H1 (cell line): ENCODE data around the gene TLK2. TPM values are rescaled to one million over a fixed set of nuclear protein-coding genes. Genes with fewer than 3 reads are reported as not detected.

ENCODE experiments used
- CTCF ChIA-PET: fragments of 300-600 bp; sonication (Branson Sonifier 250); formaldehyde crosslinking; loops from one replicate; lab custom pipeline; 2021; ENCODE audit not compliant: partially characterized antibody; lab: Charles Lee
- POLR2A ChIA-PET: fragments of 300-600 bp; sonication (Branson Sonifier 250); formaldehyde crosslinking; loops from one replicate; lab custom pipeline; 2021; ENCODE audit warnings: inconsistent platforms; ENCODE audit not compliant: partially characterized antibody; lab: Charles Lee
- DNase-seq, 2 experiments: peaks; one replicate each; pipeline versions ENCODE4 v3.0.0 to v3.0.0-alpha.2; 2010 to 2022; ENCODE audit warnings: low spot score in 2 of 2, low read depth in 1 of 2, mixed read lengths in 1 of 2
- FAIRE-seq: peaks from 2 replicates; lab custom pipeline; 2011; peaks lifted over from hg19 to GRCh38; lab: Jason Lieb, UNC
- H2AFZ ChIP-seq: 2 replicates; pipeline ENCODE4 v1.8.1; 2012; ENCODE audit warnings: low read length, inconsistent platforms
- H2AK5ac ChIP-seq: 2 replicates; pipeline ENCODE4 v1.6.1; 2013; ENCODE audit warnings: low read depth, low read length
- H2BK120ac ChIP-seq: replicated peaks from 2 replicates; pipeline ENCODE3; 2013; ENCODE audit warnings: low read depth, low read length, inconsistent platforms
- H2BK12ac ChIP-seq: 2 replicates; pipeline ENCODE4 v1.6.1; 2013; ENCODE audit warnings: low read depth, low read length
- H2BK15ac ChIP-seq: 2 replicates; pipeline ENCODE4 v1.6.1; 2013; ENCODE audit warnings: low read length
- H2BK20ac ChIP-seq: 2 replicates; pipeline ENCODE4 v1.6.1; 2013; ENCODE audit warnings: low read length
- H2BK5ac ChIP-seq: 2 replicates; pipeline ENCODE4 v1.6.1; 2013; ENCODE audit warnings: low read depth, low read length
- H3K14ac ChIP-seq: 2 replicates; pipeline ENCODE4 v1.6.1; 2013; ENCODE audit warnings: inconsistent platforms; ENCODE audit not compliant: insufficient read length
- H3K18ac ChIP-seq: 2 replicates; pipeline ENCODE4 v1.6.1; 2013; ENCODE audit warnings: low read length; ENCODE audit errors: extremely low read depth
- H3K23ac ChIP-seq: 2 replicates; pipeline ENCODE4 v1.6.1; 2013; ENCODE audit warnings: inconsistent platforms; ENCODE audit not compliant: insufficient read length
- H3K23me2 ChIP-seq: 2 replicates; pipeline ENCODE4 v1.6.1; 2013; ENCODE audit warnings: low read depth, low read length
- H3K27ac ChIP-seq: 2 replicates; pipeline ENCODE4 v1.6.1; 2011; ENCODE audit warnings: low read depth, low read length, inconsistent platforms
- H3K27me3 ChIP-seq, 4 experiments: replicated peaks in 1 of 4; 1 replicate in 1 of 4; 2 replicates in 3 of 4; pipeline versions ENCODE4 v1.6.1 to v1.8.1; 2011 to 2013; ENCODE audit warnings: low read length in 3 of 4, mild to moderate bottlenecking in 3 of 4, inconsistent platforms in 2 of 4, mixed read lengths in 2 of 4, moderate library complexity in 1 of 4; ENCODE audit not compliant: control insufficient read depth in 3 of 4, insufficient read depth in 3 of 4; ENCODE audit errors: extremely low read depth in 1 of 4
- H3K36me3 ChIP-seq, 4 experiments: 2 replicates each; pipeline versions ENCODE4 v1.6.1 to v1.8.1; 2011 to 2013; ENCODE audit warnings: mild to moderate bottlenecking in 4 of 4, low read length in 3 of 4, moderate library complexity in 2 of 4, control low read depth in 1 of 4, inconsistent platforms in 1 of 4; ENCODE audit not compliant: insufficient read depth in 4 of 4, control insufficient read depth in 2 of 4
- H3K4ac ChIP-seq: replicated peaks from 2 replicates; pipeline ENCODE3; 2013; ENCODE audit warnings: low read length, low read depth, mixed read lengths, inconsistent platforms; ENCODE audit not compliant: insufficient read length
- H3K4me1 ChIP-seq, 4 experiments: replicated peaks in 1 of 4; 1 replicate in 1 of 4; 2 replicates in 3 of 4; pipeline versions ENCODE4 v1.6.1 to v1.8.1; 2011 to 2013; ENCODE audit warnings: low read length in 3 of 4, inconsistent platforms in 2 of 4, mixed read lengths in 1 of 4; ENCODE audit not compliant: insufficient read depth in 4 of 4, control insufficient read depth in 3 of 4
- H3K4me2 ChIP-seq, 2 experiments: 2 replicates each; pipeline versions ENCODE4 v1.6.1 to v1.8.1; 2011 to 2013; ENCODE audit warnings: low read depth in 2 of 2, low read length in 2 of 2, control low read depth in 1 of 2, inconsistent platforms in 1 of 2, mild to moderate bottlenecking in 1 of 2; ENCODE audit not compliant: insufficient read depth in 1 of 2
- H3K4me3 ChIP-seq, 4 experiments: fragments of 200-600, 300-600 bp in 1 of 4; sonication (generic), shearing (Covaris generic), sonication (Bioruptor Twin) in 1 of 4; 2 replicates each; pipeline versions ENCODE4 v1.5.1 to v1.8.1; 2011 to 2016; ENCODE audit warnings: low read length in 4 of 4, low read depth in 3 of 4, control low read depth in 2 of 4, inconsistent platforms in 2 of 4, mild to moderate bottlenecking in 2 of 4, mixed read lengths in 1 of 4, moderate library complexity in 1 of 4; ENCODE audit not compliant: insufficient read depth in 2 of 4; ENCODE audit errors: extremely low read depth in 1 of 4
- H3K56ac ChIP-seq: replicated peaks from 2 replicates; pipeline ENCODE3; 2013; ENCODE audit warnings: low read depth, mild to moderate bottlenecking, mixed read lengths, low read length, inconsistent platforms; ENCODE audit not compliant: insufficient read length
- H3K79me1 ChIP-seq: 2 replicates; pipeline ENCODE4 v1.6.1; 2013; ENCODE audit warnings: low read depth, low read length, control low read depth
- H3K79me2 ChIP-seq, 2 experiments: 2 replicates each; pipeline versions ENCODE4 v1.6.1 to v1.8.1; 2012 to 2013; ENCODE audit warnings: low read length in 2 of 2, mild to moderate bottlenecking in 2 of 2, inconsistent platforms in 1 of 2; ENCODE audit not compliant: insufficient read depth in 2 of 2, control insufficient read depth in 1 of 2
- H3K9ac ChIP-seq, 4 experiments: replicated peaks in 1 of 4; 1 replicate in 1 of 4; 2 replicates in 3 of 4; pipeline versions ENCODE4 v1.6.1 to v1.8.1; 2011 to 2013; ENCODE audit warnings: low read depth in 3 of 4, low read length in 3 of 4, control low read depth in 2 of 4, mild to moderate bottlenecking in 2 of 4, moderate library complexity in 2 of 4, inconsistent platforms in 1 of 4; ENCODE audit errors: extremely low read depth in 1 of 4
- H3K9me3 ChIP-seq, 2 experiments: 2 replicates each; pipeline versions ENCODE4 v1.6.1 to v1.8.1; 2012 to 2013; ENCODE audit warnings: mild to moderate bottlenecking in 2 of 2, moderate library complexity in 2 of 2, control low read depth in 1 of 2, inconsistent platforms in 1 of 2, low read depth in 1 of 2, low read length in 1 of 2, mixed read lengths in 1 of 2; ENCODE audit not compliant: insufficient read depth in 2 of 2
- H4K20me1 ChIP-seq, 2 experiments: replicated peaks in 1 of 2; 2 replicates each; pipeline versions ENCODE3 to v1.8.1; 2011 to 2013; ENCODE audit warnings: inconsistent platforms in 2 of 2, low read length in 2 of 2, mild to moderate bottlenecking in 1 of 2; ENCODE audit not compliant: insufficient read depth in 2 of 2, control insufficient read depth in 1 of 2
- H4K5ac ChIP-seq: 2 replicates; pipeline ENCODE4 v1.6.1; 2013; ENCODE audit warnings: low read length, low read depth, mixed read lengths, inconsistent platforms; ENCODE audit not compliant: insufficient read length
- H4K8ac ChIP-seq: 2 replicates; pipeline ENCODE4 v1.8.0; 2013; ENCODE audit warnings: mild to moderate bottlenecking, moderate library complexity, low read length, inconsistent platforms; ENCODE audit not compliant: insufficient read depth; ENCODE audit errors: extremely low read depth
- H4K91ac ChIP-seq: replicated peaks from 2 replicates; pipeline ENCODE3; 2013; ENCODE audit warnings: low read length, mixed read lengths, inconsistent platforms; ENCODE audit not compliant: insufficient read length
- EGR1 ChIP-seq: IDR thresholded peaks from 2 replicates; pipeline ENCODE4 v1.6.1; 2011; ENCODE audit warnings: low read depth, low read length, borderline replicate concordance
- EZH2 ChIP-seq: fragments of 200-600 bp; sonication (generic); IDR thresholded peaks from 2 replicates; pipeline ENCODE4 v1.7.1; 2012; ENCODE audit warnings: low read depth, mild to moderate bottlenecking, moderate library complexity, low read length, inconsistent platforms; ENCODE audit not compliant: severe bottlenecking
- GABPA ChIP-seq: IDR thresholded peaks from 2 replicates; pipeline ENCODE4 v1.6.1; 2011; ENCODE audit warnings: mild to moderate bottlenecking, low read length, moderate library complexity, borderline replicate concordance; ENCODE audit not compliant: insufficient read depth
- JUN ChIP-seq: IDR thresholded peaks from 2 replicates; pipeline ENCODE4 v1.6.1; 2011; ENCODE audit warnings: low read depth, mild to moderate bottlenecking, improper control_type of control experiment, low read length
- NANOG ChIP-seq: IDR thresholded peaks from 2 replicates; pipeline ENCODE4 v1.6.1; 2011; ENCODE audit warnings: low read length, low read depth, mild to moderate bottlenecking, inconsistent platforms; ENCODE audit not compliant: insufficient read depth, poor library complexity, severe bottlenecking
- RFX5 ChIP-seq: IDR thresholded peaks from 2 replicates; pipeline ENCODE4 v1.6.1; 2011; ENCODE audit warnings: low read depth, low read length, improper control_type of control experiment, borderline replicate concordance
- RNF2 ChIP-seq: fragments of 200-900, 300-1000 bp; sonication (generic); IDR thresholded peaks from 2 replicates; pipeline ENCODE4 v1.7.1; 2016; ENCODE audit warnings: borderline replicate concordance, low read depth, mild to moderate bottlenecking, antibody characterized with exemption, low read length; ENCODE audit not compliant: poor library complexity, severe bottlenecking; ENCODE audit errors: missing control alignments
- SIN3A ChIP-seq, 2 experiments: IDR thresholded peaks in 1 of 2; conservative IDR thresholded peaks in 1 of 2; 2 replicates each; pipeline ENCODE4 v1.6.1; 2011 to 2012; ENCODE audit warnings: low read length in 2 of 2, improper control_type of control experiment in 1 of 2, low read depth in 1 of 2, mild to moderate bottlenecking in 1 of 2
- WGBS, 2 experiments: shearing (Covaris generic) in 1 of 2; methylation state at CpG; one replicate each; pipeline versions ENCODE4 v1.1.6 to v1.1.7; 2013 to 2015; ENCODE audit warnings: low lambda C conversion rate in 2 of 2, mixed read lengths in 2 of 2, inconsistent platforms in 1 of 2, low coverage in 1 of 2, missing lambda C conversion rate in 1 of 2; ENCODE audit not compliant: insufficient replicate concordance in 2 of 2, insufficient coverage in 1 of 2, insufficient read length in 1 of 2; ENCODE audit errors: extremely low coverage in 1 of 2, missing lambda C conversion rate in 1 of 2; 5-methylcytosine and 5-hydroxymethylcytosine counted together
- polyA plus RNA-seq, 7 experiments: library from polyadenylated mRNA; depleted of rRNA in 3 of 7; stranded (reverse) in 5 of 7; unstranded in 2 of 7; fragments of >200 nt in 5 of 7; fragments of 200-250 nt in 2 of 7; gene quantifications; 1 replicate in 5 of 7; 2 replicates in 1 of 7; 4 replicates in 1 of 7; pipeline versions ENCODE4 v1.2.1 to v1.2.3, GENCODE V29; 2011 to 2013; ENCODE audit warnings: missing spikeins in 2 of 7, mixed read lengths in 2 of 7
- total RNA-seq: library from RNA; stranded (reverse); fragmentation: NEBNext Ultra II Directional; extraction: Animal tissue kit (Norgen Biotek cat#: 25700); gene quantifications from 2 replicates; pipeline ENCODE4 v1.2.1, GENCODE V29; 2021
- TF ChIP-seq, protein P1 (sequence below): IDR thresholded peaks from 2 replicates; pipeline ENCODE4 v1.6.1; 2012; ENCODE audit warnings: inconsistent platforms
- TF ChIP-seq, protein P2 (sequence below): IDR thresholded peaks from 2 replicates; pipeline ENCODE4 v1.6.1; 2012; ENCODE audit warnings: low read length, inconsistent platforms

The TLK2 gene
- total and polyA plus RNA-seq, 2 of the 8 experiments (the other 6 are each of a cell fraction or from before 2014, with no cell fraction given): 43.1 to 59.9 TPM

DNA sequence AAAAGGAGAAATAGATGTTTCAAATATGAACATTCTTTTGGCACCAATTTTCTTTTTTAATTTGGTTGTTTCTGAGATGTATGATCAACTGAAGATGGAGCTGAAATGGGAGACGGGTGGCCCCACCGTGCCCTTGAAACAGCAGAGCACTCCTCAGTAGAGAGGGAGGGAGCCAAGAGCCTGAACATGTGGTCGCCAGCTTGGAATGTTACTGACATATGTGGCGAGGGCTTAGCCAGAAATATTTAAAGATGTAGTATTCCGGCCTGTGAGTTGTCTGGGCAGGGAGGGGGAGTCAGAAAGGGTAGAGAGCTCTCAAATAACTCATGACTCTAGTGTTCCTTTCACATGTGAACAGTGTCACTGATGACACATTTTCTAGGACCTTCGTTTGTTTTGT is 135.5 kb downstream of the TLK2 start:
- no peak overlapping the region for H3K23ac ChIP-seq
- H3K9ac ChIP-seq: no peak overlapping the region
- no peak overlapping the region for H3K4me2 ChIP-seq
- H3K4me3 ChIP-seq: no peak overlapping the region
- H4K5ac ChIP-seq: no peak overlapping the region
- peaks cover 8 to 32% (median 22%) of the 10 kb centered on the region in 4 experiments for H3K36me3 ChIP-seq
- no peak overlapping the region for H3K18ac ChIP-seq
- no peak overlapping the region for H2BK20ac ChIP-seq
- H3K79me1 ChIP-seq: peaks cover 3% of the 10 kb centered on the region; the same call in 1 of the 2 replicates
- H3K4me1 ChIP-seq: peaks cover 0 to 12% (median 6%) of the 10 kb centered on the region in 4 experiments; a peak in 6 of 7 replicates
- WGBS, 2 experiments: 92% methylated on average over 6 of the region's 6 CpGs; no CpG with 5 or more reads in 1 of the 2 experiments
- ChIA-PET CTCF (interaction anchor here (0.9 kb wide), 1 partner anchor 47 kb away, joined by 4 read pairs; no protein-coding TSS in a partner anchor), POLR2A (no interaction called here)
- H2BK120ac ChIP-seq: no peak overlapping the region
- no peak overlapping the region for H3K56ac ChIP-seq
- H3K4ac ChIP-seq: no peak overlapping the region
- no peak overlapping the region for H2BK12ac ChIP-seq
- H2BK15ac ChIP-seq: no peak overlapping the region
- H4K8ac ChIP-seq: no peak overlapping the region
- no peaks in the 10 kb centered on the region for H4K20me1 ChIP-seq
- FAIRE-seq (no peak), DNase-seq (no peak)
- no peak overlapping the region for H2AK5ac ChIP-seq
- H2AFZ ChIP-seq: no peak overlapping the region
- no peaks in the 10 kb centered on the region for H3K79me2 ChIP-seq
- no peak overlapping the region for H3K14ac ChIP-seq
- H4K91ac ChIP-seq: no peak overlapping the region
- no peak overlapping the region for H2BK5ac ChIP-seq
- H3K9me3 ChIP-seq: no peaks in the 10 kb centered on the region
- H3K23me2 ChIP-seq: no peaks in the 10 kb centered on the region
- H3K27ac ChIP-seq: no peak overlapping the region
- H3K27me3 ChIP-seq: no peaks in the 10 kb centered on the region
- TF ChIP-seq EGR1: no peak
- TF ChIP-seq, protein P1, sequence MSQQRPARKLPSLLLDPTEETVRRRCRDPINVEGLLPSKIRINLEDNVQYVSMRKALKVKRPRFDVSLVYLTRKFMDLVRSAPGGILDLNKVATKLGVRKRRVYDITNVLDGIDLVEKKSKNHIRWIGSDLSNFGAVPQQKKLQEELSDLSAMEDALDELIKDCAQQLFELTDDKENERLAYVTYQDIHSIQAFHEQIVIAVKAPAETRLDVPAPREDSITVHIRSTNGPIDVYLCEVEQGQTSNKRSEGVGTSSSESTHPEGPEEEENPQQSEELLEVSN: no peak
- TF ChIP-seq NANOG: no peak
- TF ChIP-seq GABPA: no peak
- no peak for TF ChIP-seq RNF2
- TF ChIP-seq RFX5: no peak
- TF ChIP-seq JUN: no peak
- TF ChIP-seq, protein P2, sequence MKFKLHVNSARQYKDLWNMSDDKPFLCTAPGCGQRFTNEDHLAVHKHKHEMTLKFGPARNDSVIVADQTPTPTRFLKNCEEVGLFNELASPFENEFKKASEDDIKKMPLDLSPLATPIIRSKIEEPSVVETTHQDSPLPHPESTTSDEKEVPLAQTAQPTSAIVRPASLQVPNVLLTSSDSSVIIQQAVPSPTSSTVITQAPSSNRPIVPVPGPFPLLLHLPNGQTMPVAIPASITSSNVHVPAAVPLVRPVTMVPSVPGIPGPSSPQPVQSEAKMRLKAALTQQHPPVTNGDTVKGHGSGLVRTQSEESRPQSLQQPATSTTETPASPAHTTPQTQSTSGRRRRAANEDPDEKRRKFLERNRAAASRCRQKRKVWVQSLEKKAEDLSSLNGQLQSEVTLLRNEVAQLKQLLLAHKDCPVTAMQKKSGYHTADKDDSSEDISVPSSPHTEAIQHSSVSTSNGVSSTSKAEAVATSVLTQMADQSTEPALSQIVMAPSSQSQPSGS: no peak
- no peak for TF ChIP-seq SIN3A (conservative IDR thresholded peaks at IDR 0.05 in 1 of 2, IDR thresholded peaks at IDR 0.05 in 1 of 2; ENCODE audit: low read depth in 1 of 2, low read length in 2 of 2)
- TF ChIP-seq EZH2: no peak
